ENCODE measurements around the gene IPO8.
"Not testable (repeated sequence)": the region's sequence is repeated elsewhere in the genome, so short reads cannot be mapped to it uniquely, and the experiment has no call there.

The IPO8 gene

GRCh38 chr12:30630076-30630978 is 65.3 kb downstream of the IPO8 start:
- no peak overlapping the region for H3K4me3 ChIP-seq (ENCODE audit: low read depth, low read length)
- no peak for DNase-seq (ENCODE audit: low read depth)
- TF ChIP-seq CTCF (IDR thresholded peaks at IDR 0.05; ENCODE audit: low read depth, low read length, missing control alignments) = no peak

- DNase-seq (ENCODE audit: low read depth) = no peak
- H3K4me3 ChIP-seq (ENCODE audit: low read depth, low read length) = no peak overlapping the region
- TF ChIP-seq CTCF (IDR thresholded peaks at IDR 0.05; ENCODE audit: low read depth, low read length, missing control alignments) = no peak
Measured at GRCh38 chr12:30626847-30627246, 68.8 kb downstream of the IPO8 start.

- no peak overlapping the region for H3K4me3 ChIP-seq (ENCODE audit: low read depth, low read length)
- no peak for TF ChIP-seq CTCF (IDR thresholded peaks at IDR 0.05; ENCODE audit: low read depth, low read length, missing control alignments)
- no peak for DNase-seq (ENCODE audit: low read depth)
Measured at GRCh38 chr12:30624009-30624408, 71.7 kb downstream of the IPO8 start.

GRCh38 chr12:30622509-30622908 is 73.2 kb downstream of the IPO8 start:
- TF ChIP-seq CTCF (IDR thresholded peaks at IDR 0.05; ENCODE audit: low read depth, low read length, missing control alignments) = no peak
- no peak overlapping the region for H3K4me3 ChIP-seq (ENCODE audit: low read depth, low read length)
- peak; percentile 15 for DNase-seq (ENCODE audit: low read depth)

- DNase-seq (ENCODE audit: low read depth); H3K4me3 ChIP-seq (ENCODE audit: low read depth, low read length): not testable (repeated sequence)
Measured at GRCh38 chr12:30621663-30622241, 73.9 kb downstream of the IPO8 start.

GRCh38 chr12:30617346-30618016 is 78.2 kb downstream of the IPO8 start:
- DNase-seq (ENCODE audit: low read depth) = no peak
- H3K4me3 ChIP-seq (ENCODE audit: low read depth, low read length) = no peak overlapping the region
- TF ChIP-seq CTCF (IDR thresholded peaks at IDR 0.05; ENCODE audit: low read depth, low read length, missing control alignments) = no peak

- no peak overlapping the region for H3K4me3 ChIP-seq (ENCODE audit: low read depth, low read length)
- no peak for DNase-seq (ENCODE audit: low read depth)
- TF ChIP-seq CTCF (IDR thresholded peaks at IDR 0.05; ENCODE audit: low read depth, low read length, missing control alignments) = no peak
Measured at GRCh38 chr12:30614031-30614430, 81.6 kb downstream of the IPO8 start.

Data from GM12864 (cell line).